GM19328 (cell line): Measurements from ENCODE around the gene ITGA5.

ENCODE experiments used
- ATAC-seq: cut with Tn5 transposase; IDR thresholded peaks from one replicate; pipeline ENCODE4 v1.9.1; 2021; ENCODE audit warnings: mild to moderate bottlenecking, moderate library complexity; ENCODE audit not compliant: unreplicated experiment

ITGA5 gene

DNA sequence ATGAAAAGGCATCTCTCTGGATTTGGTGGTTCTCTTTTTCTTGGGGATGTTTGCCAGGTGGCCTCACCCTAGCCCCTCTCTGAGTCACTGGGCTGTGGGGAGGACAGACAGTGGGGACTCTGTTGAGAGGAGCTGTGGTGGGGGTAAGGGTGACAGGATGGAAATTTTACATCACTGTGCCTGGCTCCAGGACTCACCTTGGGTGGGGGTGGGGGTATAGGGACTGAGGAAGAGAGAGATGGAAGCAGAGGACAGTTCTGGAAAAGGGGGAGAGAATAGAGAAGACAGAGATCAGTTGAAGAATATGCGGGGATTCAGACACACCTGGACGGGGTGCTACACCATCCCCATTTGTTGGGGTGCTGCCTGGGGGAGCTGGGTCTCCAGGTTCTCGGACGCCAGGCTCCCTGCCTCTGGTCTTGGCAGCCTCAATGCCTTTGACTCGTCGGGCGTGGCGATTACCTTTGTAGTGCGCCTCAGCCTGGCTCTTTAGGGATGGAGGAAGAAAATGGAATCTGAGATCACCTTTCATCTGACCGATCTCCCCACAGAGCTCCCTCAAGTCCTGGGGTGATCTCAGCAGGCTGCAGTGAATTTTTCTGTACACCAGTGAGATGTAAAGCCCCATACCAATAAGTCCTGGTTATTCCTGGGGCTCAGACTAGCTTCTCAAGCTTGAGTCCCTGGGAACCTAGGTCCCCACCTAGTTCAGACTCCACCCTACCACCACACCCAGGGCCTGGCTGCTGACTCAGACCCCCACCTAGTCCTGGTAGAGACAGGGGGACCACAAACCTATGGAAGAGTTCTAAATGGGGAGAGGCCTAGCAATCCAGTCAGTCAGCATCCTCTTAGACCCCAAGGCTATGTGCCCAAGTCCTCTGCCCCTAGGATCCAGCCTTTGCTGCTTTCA is 45.2 kb downstream of the ITGA5 start:
- ATAC-seq = no peak

DNA sequence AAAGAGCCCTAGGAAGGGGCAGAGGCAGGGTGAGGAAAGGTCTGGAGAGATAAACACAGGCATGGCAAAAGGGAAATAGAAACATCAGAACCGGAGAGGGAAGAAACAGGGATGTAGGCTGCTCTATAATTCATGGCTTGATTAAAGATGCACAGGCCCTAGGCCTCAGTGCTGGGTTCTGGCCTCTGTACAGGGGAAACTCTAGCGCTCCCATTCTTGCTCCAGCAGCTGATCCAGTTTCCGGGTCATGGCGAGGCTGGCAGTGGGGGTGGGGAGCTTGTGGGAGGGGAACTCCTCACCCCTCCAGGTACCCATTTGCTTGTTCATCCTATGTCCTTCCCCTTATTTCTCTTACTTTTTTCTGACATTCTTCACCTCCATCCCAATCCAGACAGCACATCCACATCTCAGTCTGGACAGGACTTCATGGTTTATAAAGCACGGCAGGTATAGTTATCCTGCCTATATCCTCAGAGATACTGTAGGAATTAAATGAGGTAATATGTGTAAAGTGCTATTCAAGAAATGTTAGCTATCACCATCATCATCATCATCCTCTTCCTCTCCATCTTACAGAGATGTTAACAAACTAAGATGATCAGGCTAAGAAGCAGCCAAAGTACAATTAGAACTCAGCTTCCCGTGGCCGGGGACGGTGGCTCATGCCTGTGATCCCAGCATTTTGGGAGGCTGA is 46.8 kb downstream of the ITGA5 start:
- ATAC-seq = no peak

DNA sequence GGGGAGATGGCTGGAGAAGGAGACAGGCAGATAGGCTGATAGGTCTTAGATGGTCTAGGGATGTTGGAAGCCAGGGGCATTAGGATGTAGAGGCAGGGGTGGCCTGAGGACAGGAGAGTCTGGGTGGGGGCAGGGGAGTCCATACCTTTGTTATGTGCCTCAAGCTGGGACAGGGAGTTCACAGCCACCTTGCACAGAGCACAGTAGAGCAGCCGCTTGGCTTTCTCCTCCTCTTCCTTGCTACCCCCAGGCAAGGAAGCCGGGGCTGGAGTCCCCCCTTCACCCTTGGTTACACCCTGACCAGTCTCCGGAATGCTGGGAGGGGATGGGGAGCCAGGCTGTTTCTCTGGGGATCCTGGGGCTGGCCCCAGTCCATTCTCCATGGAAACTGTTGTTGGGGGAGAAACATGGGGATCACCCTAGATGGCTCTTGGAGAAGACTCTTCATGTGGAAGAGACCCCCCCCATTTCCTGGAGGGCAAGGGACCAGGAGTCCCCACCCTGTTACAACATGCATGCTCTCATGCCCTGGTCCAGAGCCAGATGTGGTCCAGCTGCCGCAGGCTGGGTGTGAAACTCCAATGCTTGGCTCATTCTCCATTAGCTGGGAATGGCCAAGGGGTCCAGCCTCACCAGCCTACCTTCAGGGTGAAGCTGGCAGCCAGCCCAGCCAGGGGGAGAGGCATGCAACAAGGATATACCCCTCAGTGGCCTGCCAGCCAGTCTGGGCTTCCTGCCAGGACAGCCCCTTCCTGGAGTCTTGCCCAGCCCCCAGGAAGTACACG is 47.5 kb downstream of the ITGA5 start:
- no peak for ATAC-seq

DNA sequence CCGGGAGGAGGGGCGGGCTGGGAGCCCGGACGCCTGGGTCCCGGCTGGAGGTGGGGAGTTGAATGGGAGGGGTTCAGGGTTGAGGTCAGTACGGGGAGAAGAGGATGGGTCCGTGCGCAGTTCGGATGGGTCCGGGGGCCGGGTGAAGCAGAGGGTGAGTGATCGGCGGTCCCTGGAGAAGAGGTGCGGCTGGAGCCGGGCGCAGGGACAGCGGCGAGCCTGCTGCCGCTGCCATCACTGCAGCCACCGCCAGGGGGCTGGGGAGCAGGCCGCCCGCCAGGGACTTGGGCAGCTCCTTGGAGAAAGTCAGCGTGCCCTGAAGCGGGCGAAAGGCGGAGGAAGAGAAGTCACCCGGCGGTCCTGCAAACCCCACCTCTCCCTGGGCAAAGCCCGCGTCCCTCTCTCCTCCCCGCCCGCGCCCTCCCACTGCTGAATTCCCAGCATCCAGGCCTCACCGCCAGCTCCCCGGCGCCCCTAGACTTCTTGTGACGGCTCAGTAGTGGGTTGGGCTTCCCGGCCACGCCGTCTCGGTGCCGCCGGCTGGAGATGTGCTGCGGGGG is 48.8 kb downstream of the ITGA5 start:
- no peak for ATAC-seq

DNA sequence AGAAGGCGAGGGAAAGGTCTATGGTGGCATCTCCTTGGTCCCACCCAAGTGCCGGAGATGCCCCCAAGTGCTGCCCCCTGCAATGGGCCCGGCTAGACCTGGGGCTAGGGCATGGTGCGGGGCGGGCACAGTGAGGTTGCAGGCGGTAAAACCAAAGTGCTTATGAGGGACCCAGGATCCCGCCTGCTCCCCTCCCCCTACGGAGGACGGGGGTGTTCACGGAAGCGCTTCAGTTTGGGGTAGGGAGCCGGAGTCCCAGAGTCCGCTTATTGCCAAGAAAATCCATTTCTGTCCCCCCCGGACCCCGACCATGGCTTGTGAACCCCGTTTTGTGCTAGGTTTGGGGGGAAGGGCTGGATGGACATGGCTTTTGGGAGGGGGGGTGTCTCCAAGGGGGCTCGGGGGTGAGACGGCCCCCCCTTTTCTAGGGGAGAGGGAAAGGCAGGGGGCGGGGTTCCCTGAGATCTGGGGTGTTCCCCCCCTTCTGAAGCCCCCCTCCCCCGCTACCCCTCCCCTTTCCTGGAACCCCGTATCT is 49.4 kb downstream of the ITGA5 start:
- no peak for ATAC-seq

DNA sequence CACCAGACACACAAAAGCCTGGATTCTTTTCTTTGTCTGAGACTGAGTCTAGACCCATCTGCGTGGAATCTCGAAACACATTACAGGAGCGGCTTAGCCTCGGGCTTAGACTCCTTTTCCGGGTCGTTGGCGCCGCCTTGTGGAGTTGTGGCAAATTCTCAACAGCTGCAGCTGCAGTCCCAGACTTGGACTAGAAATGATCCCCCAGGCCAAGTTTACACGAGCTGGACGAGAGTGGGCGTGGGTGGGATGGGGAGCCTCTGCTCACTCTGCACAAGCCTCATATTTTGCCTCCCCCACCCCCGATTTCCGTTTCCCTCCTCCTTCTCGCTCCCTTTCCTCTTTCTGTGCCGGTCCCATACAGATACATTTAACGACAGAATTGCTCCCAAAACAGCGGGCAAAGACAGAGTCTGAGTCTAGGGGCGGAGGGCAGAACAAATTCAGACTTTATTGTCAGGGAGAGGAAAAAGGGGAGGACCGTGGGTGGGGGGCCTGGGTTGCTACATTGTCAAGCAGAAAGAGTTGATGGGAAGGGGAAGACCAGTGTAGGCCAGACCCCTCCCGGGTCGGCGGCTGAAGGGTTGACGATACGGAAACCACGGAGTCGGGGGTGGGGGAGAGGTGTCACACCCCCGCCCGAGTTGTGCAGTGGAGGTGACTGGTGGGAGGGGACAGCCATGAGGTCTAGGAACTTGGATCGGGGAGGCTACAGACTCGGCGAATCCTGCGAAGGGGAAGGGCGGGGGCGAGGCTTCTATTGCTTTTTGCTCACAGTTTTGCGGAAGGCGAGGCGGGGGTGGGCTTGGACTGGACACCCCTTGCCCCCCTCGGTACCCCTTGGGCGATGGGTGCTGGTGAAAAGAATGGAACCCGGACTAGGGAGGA is 50.1 kb downstream of the ITGA5 start:
- ATAC-seq = peak; percentile 79

DNA sequence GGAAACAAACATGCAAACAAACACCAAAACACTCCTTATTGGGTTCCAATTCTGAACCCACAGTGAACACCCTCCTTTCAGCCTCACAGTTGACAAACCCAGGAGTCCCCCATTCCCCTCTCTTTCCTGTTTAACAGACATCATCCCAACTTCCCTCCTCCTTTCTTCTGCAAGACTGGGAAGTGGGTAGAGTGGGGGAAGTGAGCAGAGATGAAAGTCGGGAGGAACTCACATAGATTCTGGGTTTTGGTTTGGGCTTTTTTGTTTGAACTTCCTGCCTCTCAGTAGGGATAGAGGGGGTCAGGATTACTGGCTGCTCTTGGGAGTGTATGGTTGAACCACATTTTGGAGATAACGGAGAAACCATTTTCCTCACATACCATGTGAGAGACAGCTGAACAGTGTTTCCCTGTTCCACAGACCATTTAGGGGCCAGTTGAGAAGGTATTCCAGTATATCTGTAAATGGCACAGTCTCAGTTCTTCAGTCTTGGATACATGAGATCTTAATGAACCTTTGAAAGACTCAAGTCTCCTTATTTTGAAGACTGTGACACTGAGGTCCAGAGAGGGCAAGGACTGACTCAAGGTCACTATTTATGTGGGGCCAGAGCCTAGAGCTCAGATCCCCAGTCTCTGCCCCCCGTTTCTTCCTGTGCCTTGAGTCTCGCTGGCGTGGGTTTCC is 50.9 kb downstream of the ITGA5 start:
- no peak for ATAC-seq

DNA sequence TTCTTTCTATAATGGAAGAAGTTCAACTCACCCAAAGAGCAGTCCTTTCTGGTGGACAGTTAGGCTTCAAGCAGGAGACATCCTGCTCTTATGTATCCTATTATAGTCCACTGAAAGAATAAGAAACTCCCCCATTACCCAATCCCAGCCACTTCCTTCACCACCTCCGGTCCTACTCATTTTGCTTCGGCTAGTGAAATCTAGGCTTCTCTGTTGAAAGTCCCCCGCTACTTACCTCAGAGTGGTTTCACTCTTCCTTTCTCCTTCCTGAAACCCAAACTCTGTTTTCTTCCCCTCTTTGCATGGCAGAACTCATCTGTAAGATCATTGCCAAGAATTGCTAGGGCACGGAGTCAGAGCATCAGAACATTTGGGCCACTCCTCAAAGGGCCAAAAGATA is 54.7 kb downstream of the ITGA5 start, which contains the start of gene GPR84:
Gene GPR84, minus strand, starts transcription at position 74 of the 400 bp plus-strand sequence. CDS start 635 bp downstream, outside the sequence.
- no peak for ATAC-seq

DNA sequence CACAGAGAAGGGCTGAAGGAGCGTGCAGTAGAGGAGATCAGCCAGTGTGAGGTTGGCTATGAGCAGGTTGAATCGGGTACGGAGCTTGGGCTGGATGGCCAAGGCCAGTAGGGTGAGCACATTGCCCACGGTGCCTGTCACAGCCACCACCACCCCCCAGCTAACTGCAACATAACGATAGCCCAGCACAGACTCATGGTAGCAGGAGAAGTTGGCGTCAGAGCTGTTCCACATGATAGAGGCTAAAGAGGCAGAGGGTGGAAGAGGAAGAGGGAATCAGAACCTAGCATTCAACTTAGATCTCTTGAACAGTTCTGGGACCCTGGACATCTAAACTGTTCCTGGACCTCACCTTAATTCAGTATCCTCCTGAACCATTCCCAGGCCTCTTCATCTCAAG is 55.4 kb downstream of the ITGA5 start:
- no peak for ATAC-seq

DNA sequence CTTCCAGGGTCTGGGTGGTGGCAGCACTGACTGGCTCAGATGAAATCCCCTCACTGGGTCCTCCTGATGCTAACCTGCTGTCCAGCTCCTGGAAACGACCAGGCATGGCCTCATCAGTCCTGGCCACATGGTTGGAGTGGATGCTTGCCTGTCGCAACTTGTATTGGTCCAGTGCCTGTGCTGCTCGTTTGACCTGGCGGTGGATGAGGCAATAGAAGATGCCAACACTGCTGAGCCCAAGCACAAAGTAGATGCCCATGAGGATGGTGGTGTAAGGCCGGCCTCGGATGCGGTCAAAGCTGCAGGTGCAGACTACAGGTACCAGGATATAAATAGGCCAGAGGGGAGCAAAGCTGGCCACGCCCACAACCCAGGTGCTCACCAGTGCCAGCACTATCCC is 56.0 kb downstream of the ITGA5 start:
- no peak for ATAC-seq

DNA sequence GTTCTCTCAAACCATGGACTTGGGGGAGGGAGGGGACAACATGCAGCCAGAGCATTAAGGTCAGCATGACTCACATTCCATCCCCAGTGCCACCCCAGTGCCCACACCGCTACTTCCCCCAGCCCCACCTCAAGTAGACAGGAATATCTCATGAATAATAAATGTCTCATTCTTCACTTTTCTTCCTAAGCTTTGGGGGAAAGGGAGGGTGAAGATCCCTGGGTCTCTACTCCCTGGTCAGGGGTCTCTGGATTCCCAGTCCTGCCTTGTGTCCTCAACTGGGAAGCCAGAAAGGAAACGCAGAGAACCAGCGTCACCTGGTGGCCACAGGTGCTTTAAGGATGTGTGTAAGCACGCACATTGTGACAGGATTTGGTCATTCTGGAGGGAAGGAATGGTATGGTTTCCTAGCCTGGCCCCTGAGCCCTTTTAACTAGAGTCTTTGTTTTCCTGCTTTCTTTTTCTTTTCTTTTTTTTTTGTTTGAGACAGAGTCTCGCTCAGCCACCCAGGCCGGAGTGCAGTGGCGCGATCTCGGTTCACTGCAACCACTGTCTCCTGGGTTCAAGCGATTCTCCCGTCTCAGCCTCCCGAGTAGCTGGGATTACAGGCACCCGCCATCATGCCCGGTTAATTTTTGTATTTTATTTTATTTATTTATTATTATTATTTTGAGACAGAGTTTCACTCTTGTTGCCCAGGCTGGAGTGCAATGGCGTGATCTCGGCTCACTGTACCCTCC is 58.2 kb downstream of the ITGA5 start:
- no peak for ATAC-seq

DNA sequence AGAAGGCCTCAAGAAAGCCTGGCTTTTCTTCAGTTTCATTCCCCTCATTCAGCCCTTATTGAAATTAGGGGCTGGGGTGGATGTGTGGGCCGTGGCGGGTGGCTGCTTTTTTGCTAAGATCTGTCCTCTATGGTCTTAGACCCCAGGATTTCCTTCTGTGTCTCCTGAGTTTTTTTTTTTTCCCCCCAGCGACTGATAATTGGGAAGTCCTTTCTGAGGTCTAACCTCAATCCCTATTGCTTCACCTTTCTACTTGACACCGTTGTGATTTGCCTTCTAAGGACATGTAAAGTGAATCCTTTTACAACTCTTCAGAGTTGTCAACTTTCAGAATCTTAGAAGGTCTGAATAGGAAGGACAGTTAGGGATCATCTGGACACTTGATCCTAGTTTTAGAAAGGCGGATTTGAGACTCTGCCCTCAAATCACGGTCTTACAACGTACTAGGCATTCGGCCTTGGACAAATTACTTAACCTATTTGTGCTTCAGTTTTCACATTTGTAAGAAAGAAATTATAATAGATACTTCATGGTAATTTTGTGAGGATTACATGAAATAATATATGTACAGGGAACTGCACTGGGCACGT is 59.2 kb downstream of the ITGA5 start:
- ATAC-seq = no peak

DNA sequence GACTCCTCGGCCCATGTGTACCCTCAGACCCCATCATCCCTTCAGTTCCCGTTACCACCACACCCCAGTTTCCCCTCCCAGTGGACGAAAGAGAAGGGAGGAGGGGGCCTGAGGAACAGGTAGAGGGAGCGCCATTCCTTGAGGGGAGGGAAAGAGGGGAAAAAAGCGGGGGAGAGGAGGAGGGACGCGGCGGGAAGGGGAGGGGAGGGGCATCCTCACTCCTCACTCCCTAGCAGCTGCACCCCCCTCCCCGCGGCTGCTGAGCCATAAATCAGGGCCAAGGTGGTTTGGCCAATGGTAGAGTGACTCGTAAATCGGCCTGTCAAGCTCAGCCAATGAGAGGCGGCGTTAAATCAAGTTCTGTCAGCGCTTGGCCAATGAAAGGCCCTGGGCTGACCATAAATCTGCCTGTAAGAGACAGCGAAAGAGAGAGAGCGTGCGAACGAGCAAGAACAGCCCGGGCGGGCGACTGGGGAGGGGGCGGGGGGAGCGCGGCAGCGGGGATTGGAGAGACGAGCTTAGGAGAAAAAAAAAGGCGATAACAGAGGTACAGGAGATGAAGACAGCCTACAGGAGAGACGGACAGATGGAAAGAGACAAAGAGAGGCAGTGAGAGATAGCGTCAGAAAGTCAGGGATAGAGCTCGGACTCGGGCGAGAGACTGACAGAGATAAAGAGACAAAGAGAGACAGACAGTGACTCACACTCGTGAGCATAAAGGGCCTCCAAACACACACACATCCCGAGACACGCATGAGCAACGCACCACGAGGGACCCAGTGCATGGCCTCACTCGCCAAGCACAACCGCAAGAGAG is 59.9 kb downstream of the ITGA5 start:
- ATAC-seq = peak; percentile 99

DNA sequence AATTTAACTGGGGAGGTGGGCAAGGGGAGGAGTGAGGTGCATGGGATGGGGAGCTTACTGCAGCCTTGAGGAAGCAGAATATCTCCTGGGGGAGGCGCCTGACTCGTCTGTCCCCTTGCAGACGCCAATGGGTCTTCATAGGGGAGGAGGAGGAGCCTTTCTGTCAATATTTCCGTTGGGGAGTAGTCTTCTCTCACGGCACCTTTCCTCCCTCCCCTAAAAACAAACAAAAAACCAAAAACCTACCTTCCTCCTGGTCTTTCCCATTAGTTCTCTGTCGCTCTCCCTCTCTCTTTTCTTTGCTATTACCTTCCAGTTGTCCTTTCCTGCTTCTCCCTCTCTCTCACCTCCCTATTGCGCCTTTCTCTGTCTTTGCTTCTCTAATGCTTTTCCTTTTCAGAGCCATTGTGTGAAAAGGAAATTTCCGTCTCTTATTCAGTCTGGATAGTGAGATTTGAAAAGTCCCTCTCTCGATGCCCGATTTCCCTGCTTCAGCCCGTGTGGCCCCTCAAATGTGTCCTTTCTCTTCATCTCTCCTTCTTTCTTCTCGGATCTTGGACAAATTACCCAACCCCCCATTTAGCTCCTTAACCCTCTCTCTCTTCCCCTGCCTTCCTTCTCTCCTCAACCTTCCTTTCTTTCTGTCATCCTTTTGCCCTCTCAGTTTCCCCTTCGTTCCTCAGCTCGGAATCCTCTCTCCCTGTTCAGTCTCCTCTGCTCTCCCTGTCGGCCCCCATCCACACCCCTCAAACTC is 60.7 kb downstream of the ITGA5 start:
- no peak for ATAC-seq

DNA sequence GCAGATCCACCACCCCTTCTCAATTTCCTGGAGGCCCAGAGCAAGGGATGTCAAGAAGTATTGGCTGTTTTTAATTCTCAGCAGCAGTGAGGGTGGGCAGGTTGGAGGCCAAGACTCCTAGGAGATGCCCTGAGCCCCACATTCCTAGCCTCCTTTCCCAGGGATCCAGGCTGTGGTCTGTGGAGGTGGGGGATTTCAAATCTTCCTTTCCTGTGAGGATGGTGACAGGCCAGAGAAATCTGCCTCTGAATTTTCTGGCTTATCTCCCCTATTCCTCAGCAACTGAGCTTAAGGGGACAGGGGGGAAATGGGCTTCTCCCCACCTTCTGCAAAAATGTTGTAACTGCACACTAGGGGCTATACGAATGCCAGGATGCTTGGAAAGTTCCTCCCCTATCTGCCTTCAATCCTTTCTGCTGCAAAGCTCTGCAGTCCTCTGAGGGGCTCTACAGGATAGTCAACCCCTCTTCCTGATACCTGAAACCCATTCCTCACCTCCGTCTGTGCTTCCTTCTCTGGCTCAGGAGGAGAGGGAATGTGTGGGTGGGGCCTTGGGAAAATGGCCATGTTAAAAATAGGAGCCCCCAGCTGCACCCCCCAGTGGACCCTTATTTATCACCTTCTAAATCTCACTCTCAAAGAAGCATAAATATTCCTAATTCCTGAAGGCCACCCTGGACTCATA is 61.4 kb downstream of the ITGA5 start:
- no peak for ATAC-seq

DNA sequence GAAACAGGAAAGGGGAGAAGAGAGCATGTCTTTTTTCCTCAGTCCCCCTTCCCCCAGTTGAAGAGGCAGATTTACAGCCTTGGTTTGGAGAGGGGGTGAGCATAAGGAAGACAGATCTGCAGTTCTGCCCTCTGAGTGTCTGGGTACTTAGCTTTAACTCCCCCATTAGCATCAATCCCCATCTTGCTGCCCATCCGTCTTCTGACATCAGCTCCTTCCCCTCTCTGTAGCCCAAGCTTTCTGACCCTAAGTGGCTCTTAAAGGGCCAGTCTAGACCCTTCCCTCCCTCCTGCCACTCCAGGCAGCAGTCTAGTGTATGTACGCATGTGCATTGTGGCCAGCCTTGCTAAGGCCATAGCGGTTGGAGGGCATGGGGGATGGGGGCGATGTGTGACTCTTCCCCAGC is 62.1 kb downstream of the ITGA5 start:
- ATAC-seq = no peak
